Liver (tissue), 9 donors: ENCODE measurements around the gene KRTAP5-4. TPM values are rescaled to one million over a fixed set of nuclear protein-coding genes. Genes with fewer than 3 reads are reported as not detected.
"Not testable (repeated sequence)": the region's sequence is repeated elsewhere in the genome, so short reads cannot be mapped to it uniquely, and the experiment has no call there.

ENCODE experiments used
- DNase-seq: peaks from one replicate; pipeline ENCODE4 v3.0.0-alpha.2; 2017; ENCODE audit warnings: low spot score
- H3K27ac ChIP-seq, 2 donors: one replicate each; pipeline ENCODE4 v1.7.0; 2013; ENCODE audit warnings: inconsistent platforms in 2 of 2, low read length in 2 of 2, control low read depth in 1 of 2, low read depth in 1 of 2, mild to moderate bottlenecking in 1 of 2
- H3K27me3 ChIP-seq, 4 donors: one replicate each; pipeline versions ENCODE4 v1.6.1 to v1.7.0; 2013; ENCODE audit warnings: low read length in 3 of 4, inconsistent platforms in 1 of 4, mild to moderate bottlenecking in 1 of 4, moderate library complexity in 1 of 4; ENCODE audit not compliant: control insufficient read depth in 4 of 4, insufficient read depth in 4 of 4
- H3K36me3 ChIP-seq, 4 donors: one replicate each; pipeline versions ENCODE4 v1.6.1 to v1.7.0; 2013; ENCODE audit warnings: low read length in 3 of 4, mild to moderate bottlenecking in 3 of 4, low read depth in 1 of 4, moderate library complexity in 1 of 4; ENCODE audit not compliant: control insufficient read depth in 4 of 4, insufficient read depth in 3 of 4
- H3K4me1 ChIP-seq, 4 donors: one replicate each; pipeline versions ENCODE4 v1.6.1 to v1.7.0; 2013; ENCODE audit warnings: low read length in 3 of 4, mild to moderate bottlenecking in 3 of 4, moderate library complexity in 1 of 4; ENCODE audit not compliant: control insufficient read depth in 4 of 4, insufficient read depth in 4 of 4
- H3K4me3 ChIP-seq, 3 donors: one replicate each; pipeline versions ENCODE4 v1.6.1 to v1.7.0; 2013; ENCODE audit warnings: low read length in 3 of 3, control low read depth in 1 of 3, low read depth in 1 of 3, mild to moderate bottlenecking in 1 of 3
- H3K9ac ChIP-seq, 2 donors: one replicate each; pipeline ENCODE4 v1.7.0; 2013; ENCODE audit warnings: low read length in 2 of 2, mild to moderate bottlenecking in 2 of 2, moderate library complexity in 2 of 2, control low read depth in 1 of 2, low read depth in 1 of 2
- H3K9me3 ChIP-seq, 4 donors: one replicate each; pipeline versions ENCODE4 v1.6.1 to v1.7.0; 2013; ENCODE audit warnings: low read length in 3 of 4; ENCODE audit not compliant: control insufficient read depth in 4 of 4
- EGR1 ChIP-seq, 2 donors: IDR thresholded peaks; 2 replicates each; pipeline ENCODE4 v1.6.1; 2016 to 2018; ENCODE audit warnings: antibody characterized with exemption in 2 of 2, low read depth in 2 of 2
- FOXA1 ChIP-seq: IDR thresholded peaks from 2 replicates; pipeline ENCODE4 v1.6.1; 2016; ENCODE audit warnings: antibody characterized with exemption
- FOXA2 ChIP-seq: IDR thresholded peaks from 2 replicates; pipeline ENCODE4 v1.6.1; 2016; ENCODE audit warnings: antibody characterized with exemption
- GABPA ChIP-seq, 2 donors: IDR thresholded peaks in 1 of 2; conservative IDR thresholded peaks in 1 of 2; 2 replicates each; pipeline ENCODE4 v1.6.1; 2016; ENCODE audit warnings: antibody characterized with exemption in 2 of 2, mild to moderate bottlenecking in 1 of 2, moderate library complexity in 1 of 2
- HNF4G ChIP-seq: IDR thresholded peaks from 2 replicates; pipeline ENCODE4 v1.6.1; 2016; ENCODE audit warnings: antibody characterized with exemption
- JUND ChIP-seq, 2 donors: IDR thresholded peaks; 2 replicates each; pipeline ENCODE4 v1.6.1; 2016; ENCODE audit warnings: antibody characterized with exemption in 2 of 2
- NR2F2 ChIP-seq: IDR thresholded peaks from 2 replicates; pipeline ENCODE4 v1.6.1; 2016; ENCODE audit warnings: antibody characterized with exemption
- SP1 ChIP-seq: IDR thresholded peaks from 2 replicates; pipeline ENCODE4 v1.6.1; 2018; ENCODE audit warnings: antibody characterized with exemption, mild to moderate bottlenecking
- TAF1 ChIP-seq: conservative IDR thresholded peaks from 2 replicates; pipeline ENCODE4 v1.6.1; 2016; ENCODE audit warnings: antibody characterized with exemption, mild to moderate bottlenecking
- YY1 ChIP-seq: IDR thresholded peaks from 2 replicates; pipeline ENCODE4 v1.6.1; 2016; ENCODE audit warnings: antibody characterized with exemption, mild to moderate bottlenecking
- WGBS: extraction: QIAGEN DNeasy Blood & Tissue Kit; methylation state at CpG from one replicate; pipeline ENCODE4 v1.1.7; 2013; 5-methylcytosine and 5-hydroxymethylcytosine counted together
- polyA plus RNA-seq, 2 donors: library from polyadenylated mRNA; stranded (reverse) in 1 of 2; unstranded in 1 of 2; fragments of 200-250 nt in 1 of 2; fragments of >200 nt in 1 of 2; fragmentation: Nextera tagmentation in 1 of 2; extraction: Ambion mirVana in 1 of 2; gene quantifications; one replicate each; pipeline versions ENCODE4 v1.2.1 to v1.2.3, GENCODE V29; 2013 to 2015
- total RNA-seq, 2 donors: library from RNA; depleted of rRNA; stranded (reverse); fragments of >200 nt; gene quantifications; one replicate each; pipeline ENCODE4 v1.2.3, GENCODE V29; 2014
- TF ChIP-seq, protein P1 (sequence below): IDR thresholded peaks from 2 replicates; pipeline ENCODE4 v1.6.1; 2016; ENCODE audit warnings: antibody characterized with exemption
- TF ChIP-seq, protein P2 (sequence below): IDR thresholded peaks from 2 replicates; pipeline ENCODE4 v1.6.1; 2016; ENCODE audit warnings: antibody characterized with exemption, mild to moderate bottlenecking
- TF ChIP-seq, protein P3 (sequence below): fragments of 150-350 bp; IDR thresholded peaks from 2 replicates; pipeline ENCODE4 v1.5.1; 2017; ENCODE audit warnings: improper control_type of control experiment, low read depth, low read length; ENCODE audit not compliant: missing input control
- TF ChIP-seq, protein P4 (sequence below): IDR thresholded peaks from 2 replicates; pipeline ENCODE4 v1.6.1; 2016; ENCODE audit warnings: antibody characterized with exemption
- TF ChIP-seq, protein P5 (sequence below): IDR thresholded peaks from 2 replicates; pipeline ENCODE4 v1.6.1; 2016; ENCODE audit warnings: antibody characterized with exemption
- donor health status: healthy.
- donor health status: healthy.
- donor health status: healthy.
- donor health status: healthy.
- donor health status: healthy.

The KRTAP5-4 gene
- total and polyA plus RNA-seq, 4 donors: not detected

DNA sequence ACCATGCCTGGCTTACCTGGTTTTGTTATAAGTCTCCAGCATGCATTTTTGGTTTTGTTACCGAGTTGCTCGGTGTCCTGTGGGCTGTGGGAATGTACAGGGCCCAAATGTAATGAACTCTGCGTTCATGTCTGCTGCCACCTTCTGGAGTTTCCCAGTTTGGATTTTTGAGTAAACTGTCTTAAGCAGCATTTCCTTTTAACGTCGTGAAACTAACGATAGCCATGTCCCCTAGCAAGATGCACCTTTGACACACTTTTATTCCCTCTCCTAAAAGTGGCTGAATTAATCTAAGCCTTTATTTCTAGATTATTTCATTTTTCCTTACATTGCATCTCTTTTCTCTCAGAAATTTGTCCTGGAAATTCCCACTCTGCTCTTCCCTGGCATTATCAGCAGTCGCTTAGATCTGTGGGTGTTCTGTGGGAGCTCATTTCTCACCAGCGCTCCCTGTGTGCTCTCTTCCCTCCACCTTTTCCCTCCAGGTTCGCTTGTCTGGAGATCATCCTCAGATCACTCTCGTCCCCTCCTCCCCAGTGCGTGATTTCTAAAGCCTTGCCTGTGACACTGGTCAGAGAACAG lies 25.9 kb downstream of the KRTAP5-4 start:
- not testable (repeated sequence) for H3K27me3 ChIP-seq, H3K4me3 ChIP-seq, H3K27ac ChIP-seq, H3K9ac ChIP-seq, H3K36me3 ChIP-seq, DNase-seq, H3K9me3 ChIP-seq, H3K4me1 ChIP-seq
- 63% methylated on average over 11 of the region's 11 CpGs for WGBS

DNA sequence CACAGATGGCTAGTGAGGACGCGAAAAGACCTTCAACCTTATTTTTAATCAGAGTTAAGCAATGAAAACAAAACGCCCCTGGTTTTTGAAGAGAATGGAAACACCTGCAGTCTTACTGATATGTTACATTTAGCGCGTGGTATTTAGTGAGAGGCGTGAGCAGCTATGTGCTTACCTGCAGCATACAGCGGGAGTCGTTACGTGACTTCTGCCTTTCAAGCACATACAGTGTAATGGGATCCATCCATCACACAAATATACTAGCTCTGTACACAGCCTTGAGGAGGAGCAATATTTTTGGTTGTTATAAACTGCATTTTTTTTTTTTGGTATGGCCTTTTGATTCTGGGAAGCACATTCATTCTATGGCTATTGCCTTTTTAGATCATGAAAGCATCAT lies 29.3 kb downstream of the KRTAP5-4 start:
- H3K9me3 ChIP-seq: no peaks in the 10 kb centered on the region
- no peak for TF ChIP-seq EGR1 (IDR thresholded peaks at IDR 0.05; ENCODE audit: low read depth in 2 of 2)
- TF ChIP-seq, protein P1, sequence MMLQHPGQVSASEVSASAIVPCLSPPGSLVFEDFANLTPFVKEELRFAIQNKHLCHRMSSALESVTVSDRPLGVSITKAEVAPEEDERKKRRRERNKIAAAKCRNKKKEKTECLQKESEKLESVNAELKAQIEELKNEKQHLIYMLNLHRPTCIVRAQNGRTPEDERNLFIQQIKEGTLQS: no peak
- TF ChIP-seq TAF1: no peak
- TF ChIP-seq, protein P2, sequence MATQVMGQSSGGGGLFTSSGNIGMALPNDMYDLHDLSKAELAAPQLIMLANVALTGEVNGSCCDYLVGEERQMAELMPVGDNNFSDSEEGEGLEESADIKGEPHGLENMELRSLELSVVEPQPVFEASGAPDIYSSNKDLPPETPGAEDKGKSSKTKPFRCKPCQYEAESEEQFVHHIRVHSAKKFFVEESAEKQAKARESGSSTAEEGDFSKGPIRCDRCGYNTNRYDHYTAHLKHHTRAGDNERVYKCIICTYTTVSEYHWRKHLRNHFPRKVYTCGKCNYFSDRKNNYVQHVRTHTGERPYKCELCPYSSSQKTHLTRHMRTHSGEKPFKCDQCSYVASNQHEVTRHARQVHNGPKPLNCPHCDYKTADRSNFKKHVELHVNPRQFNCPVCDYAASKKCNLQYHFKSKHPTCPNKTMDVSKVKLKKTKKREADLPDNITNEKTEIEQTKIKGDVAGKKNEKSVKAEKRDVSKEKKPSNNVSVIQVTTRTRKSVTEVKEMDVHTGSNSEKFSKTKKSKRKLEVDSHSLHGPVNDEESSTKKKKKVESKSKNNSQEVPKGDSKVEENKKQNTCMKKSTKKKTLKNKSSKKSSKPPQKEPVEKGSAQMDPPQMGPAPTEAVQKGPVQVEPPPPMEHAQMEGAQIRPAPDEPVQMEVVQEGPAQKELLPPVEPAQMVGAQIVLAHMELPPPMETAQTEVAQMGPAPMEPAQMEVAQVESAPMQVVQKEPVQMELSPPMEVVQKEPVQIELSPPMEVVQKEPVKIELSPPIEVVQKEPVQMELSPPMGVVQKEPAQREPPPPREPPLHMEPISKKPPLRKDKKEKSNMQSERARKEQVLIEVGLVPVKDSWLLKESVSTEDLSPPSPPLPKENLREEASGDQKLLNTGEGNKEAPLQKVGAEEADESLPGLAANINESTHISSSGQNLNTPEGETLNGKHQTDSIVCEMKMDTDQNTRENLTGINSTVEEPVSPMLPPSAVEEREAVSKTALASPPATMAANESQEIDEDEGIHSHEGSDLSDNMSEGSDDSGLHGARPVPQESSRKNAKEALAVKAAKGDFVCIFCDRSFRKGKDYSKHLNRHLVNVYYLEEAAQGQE: no peak
- no peaks in the 10 kb centered on the region for H3K36me3 ChIP-seq
- no peak overlapping the region for H3K4me3 ChIP-seq
- H3K4me1 ChIP-seq: no peaks in the 10 kb centered on the region
- H3K27me3 ChIP-seq: no peaks in the 10 kb centered on the region
- DNase-seq: no peak
- 81% methylated on average over 9 of the region's 9 CpGs for WGBS
- no peak overlapping the region for H3K9ac ChIP-seq
- H3K27ac ChIP-seq: no peak overlapping the region

DNA sequence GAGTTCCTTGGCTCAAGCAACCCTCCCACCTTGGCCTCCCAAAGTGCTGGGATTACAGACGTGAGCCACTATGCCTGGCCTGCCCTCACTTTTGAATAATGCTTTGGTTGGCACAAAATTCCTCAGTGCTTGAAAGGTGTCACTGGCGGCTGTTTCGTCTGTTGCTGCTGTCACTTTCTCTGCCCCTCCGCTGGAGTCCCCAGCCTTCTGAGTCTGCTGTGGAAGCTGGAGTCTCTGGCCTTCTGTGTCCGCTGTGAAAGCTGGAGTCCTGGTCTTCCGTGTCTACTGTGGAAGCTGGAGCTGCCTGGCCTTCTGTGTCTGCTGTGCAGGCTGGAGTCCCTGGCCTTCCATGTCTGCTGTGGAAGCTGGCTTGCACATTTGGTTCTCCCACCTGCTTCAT lies 31.9 kb downstream of the KRTAP5-4 start:
- Histone ChIP-seq H3K4me3 (no peak overlapping the region), H3K27me3 (no peaks in the 10 kb centered on the region), H3K4me1 (no peaks in the 10 kb centered on the region), H3K9me3 (no peaks in the 10 kb centered on the region), H3K27ac (no peak overlapping the region), H3K9ac (no peak overlapping the region), H3K36me3 (no peaks in the 10 kb centered on the region)
- TF ChIP-seq FOXA1 (no peak), HNF4G (no peak), NR2F2 (no peak), JUND (IDR thresholded peaks at IDR 0.05) (no peak), EGR1 (IDR thresholded peaks at IDR 0.05; ENCODE audit: low read depth in 2 of 2) (no peak), TAF1 (no peak), YY1 (no peak), FOXA2 (no peak), GABPA (IDR thresholded peaks at IDR 0.05 in 1 of 2, conservative IDR thresholded peaks at IDR 0.05 in 1 of 2) (no peak), SP1 (no peak)
- TF ChIP-seq, protein P1: no peak
- TF ChIP-seq, protein P2: no peak
- TF ChIP-seq, protein P3, sequence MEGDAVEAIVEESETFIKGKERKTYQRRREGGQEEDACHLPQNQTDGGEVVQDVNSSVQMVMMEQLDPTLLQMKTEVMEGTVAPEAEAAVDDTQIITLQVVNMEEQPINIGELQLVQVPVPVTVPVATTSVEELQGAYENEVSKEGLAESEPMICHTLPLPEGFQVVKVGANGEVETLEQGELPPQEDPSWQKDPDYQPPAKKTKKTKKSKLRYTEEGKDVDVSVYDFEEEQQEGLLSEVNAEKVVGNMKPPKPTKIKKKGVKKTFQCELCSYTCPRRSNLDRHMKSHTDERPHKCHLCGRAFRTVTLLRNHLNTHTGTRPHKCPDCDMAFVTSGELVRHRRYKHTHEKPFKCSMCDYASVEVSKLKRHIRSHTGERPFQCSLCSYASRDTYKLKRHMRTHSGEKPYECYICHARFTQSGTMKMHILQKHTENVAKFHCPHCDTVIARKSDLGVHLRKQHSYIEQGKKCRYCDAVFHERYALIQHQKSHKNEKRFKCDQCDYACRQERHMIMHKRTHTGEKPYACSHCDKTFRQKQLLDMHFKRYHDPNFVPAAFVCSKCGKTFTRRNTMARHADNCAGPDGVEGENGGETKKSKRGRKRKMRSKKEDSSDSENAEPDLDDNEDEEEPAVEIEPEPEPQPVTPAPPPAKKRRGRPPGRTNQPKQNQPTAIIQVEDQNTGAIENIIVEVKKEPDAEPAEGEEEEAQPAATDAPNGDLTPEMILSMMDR: no peak
- TF ChIP-seq, protein P4, sequence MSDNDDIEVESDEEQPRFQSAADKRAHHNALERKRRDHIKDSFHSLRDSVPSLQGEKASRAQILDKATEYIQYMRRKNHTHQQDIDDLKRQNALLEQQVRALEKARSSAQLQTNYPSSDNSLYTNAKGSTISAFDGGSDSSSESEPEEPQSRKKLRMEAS: no peak
- TF ChIP-seq, protein P5, sequence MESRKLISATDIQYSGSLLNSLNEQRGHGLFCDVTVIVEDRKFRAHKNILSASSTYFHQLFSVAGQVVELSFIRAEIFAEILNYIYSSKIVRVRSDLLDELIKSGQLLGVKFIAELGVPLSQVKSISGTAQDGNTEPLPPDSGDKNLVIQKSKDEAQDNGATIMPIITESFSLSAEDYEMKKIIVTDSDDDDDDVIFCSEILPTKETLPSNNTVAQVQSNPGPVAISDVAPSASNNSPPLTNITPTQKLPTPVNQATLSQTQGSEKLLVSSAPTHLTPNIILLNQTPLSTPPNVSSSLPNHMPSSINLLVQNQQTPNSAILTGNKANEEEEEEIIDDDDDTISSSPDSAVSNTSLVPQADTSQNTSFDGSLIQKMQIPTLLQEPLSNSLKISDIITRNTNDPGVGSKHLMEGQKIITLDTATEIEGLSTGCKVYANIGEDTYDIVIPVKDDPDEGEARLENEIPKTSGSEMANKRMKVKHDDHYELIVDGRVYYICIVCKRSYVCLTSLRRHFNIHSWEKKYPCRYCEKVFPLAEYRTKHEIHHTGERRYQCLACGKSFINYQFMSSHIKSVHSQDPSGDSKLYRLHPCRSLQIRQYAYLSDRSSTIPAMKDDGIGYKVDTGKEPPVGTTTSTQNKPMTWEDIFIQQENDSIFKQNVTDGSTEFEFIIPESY: no peak
- no peak for DNase-seq
- WGBS: 86% methylated on average over 6 of the region's 6 CpGs
